ENCODE measurements around the gene MAP3K4.

Gene MAP3K4

DNA sequence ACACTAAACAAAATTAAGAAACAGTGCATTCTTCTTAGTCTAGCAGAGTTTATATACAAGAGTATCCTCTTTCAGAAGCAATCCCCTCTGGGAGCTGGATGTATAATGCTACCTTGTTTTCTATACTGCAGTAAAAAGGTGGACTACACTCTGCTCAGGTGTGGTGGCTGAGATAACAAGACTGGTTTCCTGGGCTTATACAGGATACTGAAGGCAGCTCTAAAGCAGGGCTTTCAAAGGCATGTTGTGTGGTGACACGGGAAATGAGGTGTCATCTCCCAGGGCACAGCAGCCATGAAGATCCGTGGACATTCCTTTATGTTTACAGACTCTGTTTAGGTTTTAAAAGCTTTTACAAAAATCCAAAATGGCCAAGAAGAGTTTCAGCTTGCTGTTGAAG lies 136.7 kb downstream of the MAP3K4 start:
- Histone ChIP-seq H3K36me3 (ENCODE audit: insufficient read depth, low read length) (peaks cover 9% of the 10 kb centered on the region; the same call in 1 of the 2 replicates), H3K4me2 (ENCODE audit: low read depth, low read length, poor library complexity, severe bottlenecking) (no peak overlapping the region), H3K79me2 (ENCODE audit: insufficient read depth, low read length) (no peaks in the 10 kb centered on the region), H2AFZ (ENCODE audit: low read length) (no peak overlapping the region), H3F3A (ENCODE audit: low read depth) (no peaks in the 10 kb centered on the region), H3K9ac (ENCODE audit: low read depth, low read length, poor library complexity, severe bottlenecking) (no peak overlapping the region), H3K4me1 (ENCODE audit: insufficient read depth, low read length, poor library complexity, severe bottlenecking) (no peaks in the 10 kb centered on the region), H3K9me2 (replicated peaks; ENCODE audit: low read depth, low read length) (no peaks in the 10 kb centered on the region), H3K4me3 (ENCODE audit: low read length, poor library complexity, severe bottlenecking) (no peak overlapping the region), H3K27me3 (ENCODE audit: insufficient read depth, low read length, poor library complexity, severe bottlenecking) (no peaks in the 10 kb centered on the region), H4K20me1 (ENCODE audit: insufficient read depth, low read length, poor library complexity, severe bottlenecking) (no peaks in the 10 kb centered on the region), H3K9me3 (ENCODE audit: insufficient read depth, low read depth, low read length) (no peaks in the 10 kb centered on the region)
- TF ChIP-seq, protein P1, sequence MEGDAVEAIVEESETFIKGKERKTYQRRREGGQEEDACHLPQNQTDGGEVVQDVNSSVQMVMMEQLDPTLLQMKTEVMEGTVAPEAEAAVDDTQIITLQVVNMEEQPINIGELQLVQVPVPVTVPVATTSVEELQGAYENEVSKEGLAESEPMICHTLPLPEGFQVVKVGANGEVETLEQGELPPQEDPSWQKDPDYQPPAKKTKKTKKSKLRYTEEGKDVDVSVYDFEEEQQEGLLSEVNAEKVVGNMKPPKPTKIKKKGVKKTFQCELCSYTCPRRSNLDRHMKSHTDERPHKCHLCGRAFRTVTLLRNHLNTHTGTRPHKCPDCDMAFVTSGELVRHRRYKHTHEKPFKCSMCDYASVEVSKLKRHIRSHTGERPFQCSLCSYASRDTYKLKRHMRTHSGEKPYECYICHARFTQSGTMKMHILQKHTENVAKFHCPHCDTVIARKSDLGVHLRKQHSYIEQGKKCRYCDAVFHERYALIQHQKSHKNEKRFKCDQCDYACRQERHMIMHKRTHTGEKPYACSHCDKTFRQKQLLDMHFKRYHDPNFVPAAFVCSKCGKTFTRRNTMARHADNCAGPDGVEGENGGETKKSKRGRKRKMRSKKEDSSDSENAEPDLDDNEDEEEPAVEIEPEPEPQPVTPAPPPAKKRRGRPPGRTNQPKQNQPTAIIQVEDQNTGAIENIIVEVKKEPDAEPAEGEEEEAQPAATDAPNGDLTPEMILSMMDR (conservative IDR thresholded peaks at IDR 0.05; ENCODE audit: low read length): no peak
- no peak for TF ChIP-seq EZH2phosphoT487 (IDR thresholded peaks at IDR 0.05; ENCODE audit: borderline replicate concordance)

DNA sequence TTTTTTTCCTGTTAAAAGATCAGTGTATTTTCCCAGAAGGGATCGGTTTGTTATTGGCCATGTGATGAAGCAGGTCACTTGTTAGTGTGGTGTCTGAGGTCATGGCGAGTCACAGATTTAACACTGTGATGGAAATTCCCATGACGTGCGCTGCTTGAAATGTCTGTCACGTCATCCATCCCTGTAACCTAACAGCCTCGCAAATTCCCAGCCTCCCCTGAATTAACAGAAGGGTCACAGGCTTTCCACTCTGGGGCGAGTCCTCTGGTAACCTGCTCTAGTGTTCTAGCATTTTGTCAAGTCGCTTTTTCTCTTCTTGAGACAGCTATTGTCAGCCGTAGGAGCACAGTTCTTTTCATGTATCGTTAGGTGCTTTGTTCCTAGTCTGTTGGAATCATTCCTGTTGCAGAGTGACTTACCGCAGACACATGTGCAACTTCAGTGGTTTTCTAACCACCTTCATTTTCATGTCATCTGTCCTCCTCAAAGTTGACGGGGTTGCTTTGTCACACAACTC lies 137.2 kb downstream of the MAP3K4 start:
- no peak for TF ChIP-seq EZH2phosphoT487 (IDR thresholded peaks at IDR 0.05; ENCODE audit: borderline replicate concordance)
- TF ChIP-seq, protein P1 (conservative IDR thresholded peaks at IDR 0.05; ENCODE audit: low read length): no peak
- Histone ChIP-seq H3K4me3 (ENCODE audit: low read length, poor library complexity, severe bottlenecking) (no peak overlapping the region), H3K27me3 (ENCODE audit: insufficient read depth, low read length, poor library complexity, severe bottlenecking) (no peaks in the 10 kb centered on the region), H3K9me2 (replicated peaks; ENCODE audit: low read depth, low read length) (no peaks in the 10 kb centered on the region), H3K9me3 (ENCODE audit: insufficient read depth, low read depth, low read length) (no peaks in the 10 kb centered on the region), H2AFZ (ENCODE audit: low read length) (no peak overlapping the region), H3K4me2 (ENCODE audit: low read depth, low read length, poor library complexity, severe bottlenecking) (no peak overlapping the region), H3F3A (ENCODE audit: low read depth) (no peaks in the 10 kb centered on the region), H3K9ac (ENCODE audit: low read depth, low read length, poor library complexity, severe bottlenecking) (no peak overlapping the region), H3K79me2 (ENCODE audit: insufficient read depth, low read length) (no peaks in the 10 kb centered on the region), H3K36me3 (ENCODE audit: insufficient read depth, low read length) (peaks cover 9% of the 10 kb centered on the region; the same call in 1 of the 2 replicates), H4K20me1 (ENCODE audit: insufficient read depth, low read length, poor library complexity, severe bottlenecking) (no peaks in the 10 kb centered on the region), H3K4me1 (ENCODE audit: insufficient read depth, low read length, poor library complexity, severe bottlenecking) (no peaks in the 10 kb centered on the region)

- H3K4me2 ChIP-seq (ENCODE audit: low read depth, low read length, poor library complexity, severe bottlenecking): no peak overlapping the region
- H3K9me3 ChIP-seq (ENCODE audit: insufficient read depth, low read depth, low read length): no peaks in the 10 kb centered on the region
- no peak for TF ChIP-seq EZH2phosphoT487 (IDR thresholded peaks at IDR 0.05; ENCODE audit: borderline replicate concordance)
- TF ChIP-seq, protein P1 (conservative IDR thresholded peaks at IDR 0.05; ENCODE audit: low read length): no peak
- no peaks in the 10 kb centered on the region for H3F3A ChIP-seq (ENCODE audit: low read depth)
- H3K9ac ChIP-seq (ENCODE audit: low read depth, low read length, poor library complexity, severe bottlenecking): no peak overlapping the region
- H4K20me1 ChIP-seq (ENCODE audit: insufficient read depth, low read length, poor library complexity, severe bottlenecking): no peaks in the 10 kb centered on the region
- H3K4me3 ChIP-seq (ENCODE audit: low read length, poor library complexity, severe bottlenecking): no peak overlapping the region
- no peaks in the 10 kb centered on the region for H3K4me1 ChIP-seq (ENCODE audit: insufficient read depth, low read length, poor library complexity, severe bottlenecking)
- no peaks in the 10 kb centered on the region for H3K79me2 ChIP-seq (ENCODE audit: insufficient read depth, low read length)
- no peaks in the 10 kb centered on the region for H3K27me3 ChIP-seq (ENCODE audit: insufficient read depth, low read length, poor library complexity, severe bottlenecking)
- no peaks in the 10 kb centered on the region for H3K9me2 ChIP-seq (replicated peaks; ENCODE audit: low read depth, low read length)
- no peak overlapping the region for H2AFZ ChIP-seq (ENCODE audit: low read length)
- H3K36me3 ChIP-seq (ENCODE audit: insufficient read depth, low read length): peaks cover 9% of the 10 kb centered on the region; the same call in 1 of the 2 replicates
Measured at GRCh38 chr6:161130541-161130940, 139.0 kb downstream of the MAP3K4 start.
